Heart left ventricle (tissue), 16 donors: ENCODE measurements around the gene SKOR1. TPM values are rescaled to one million over a fixed set of nuclear protein-coding genes. Genes with fewer than 3 reads are reported as not detected.
A peak's percentile ranks its signal among the peaks of the same experiment; 100 is the strongest.

Source experiments
- ATAC-seq, 4 donors: fragments of 200-7000 bp; cut with Tn5 transposase; one replicate each; pipeline ENCODE4 v1.9.1; 2020 to 2022; ENCODE audit warnings: moderate library complexity in 4 of 4, mild to moderate bottlenecking in 3 of 4, moderate number of reproducible peaks in 1 of 4
- DNase-seq, 5 donors: peaks; one replicate each; pipeline ENCODE4 v3.0.0-alpha.2; 2020
- H3K27ac ChIP-seq, 12 donors: fragments of 200-600 bp; sonication (generic) in 4 of 12; one replicate each; pipeline versions ENCODE4 v1.5.0 to v1.8.0; 2016 to 2022; ENCODE audit warnings: mild to moderate bottlenecking in 2 of 12
- H3K27me3 ChIP-seq, 9 donors: fragments of 200-600 bp; sonication (generic) in 2 of 9; one replicate each; pipeline versions ENCODE4 v1.5.1 to v1.8.0; 2016 to 2022; ENCODE audit warnings: mild to moderate bottlenecking in 3 of 9
- H3K36me3 ChIP-seq, 9 donors: fragments of 200-600 bp; sonication (generic) in 2 of 9; one replicate each; pipeline versions ENCODE4 v1.5.0 to v1.8.0; 2018 to 2022; ENCODE audit warnings: mild to moderate bottlenecking in 2 of 9
- H3K4me1 ChIP-seq, 12 donors: fragments of 200-600 bp; sonication (generic) in 4 of 12; one replicate each; pipeline versions ENCODE4 v1.5.0 to v1.8.0; 2016 to 2022; ENCODE audit warnings: mild to moderate bottlenecking in 3 of 12
- H3K4me3 ChIP-seq, 12 donors: fragments of 200-600 bp; sonication (generic) in 4 of 12; one replicate each; pipeline versions ENCODE4 v1.5.0 to v1.8.0; 2017 to 2022; ENCODE audit warnings: mild to moderate bottlenecking in 9 of 12, moderate library complexity in 4 of 12
- H3K9me3 ChIP-seq, 12 donors: fragments of 200-600 bp; sonication (generic) in 4 of 12; one replicate each; pipeline versions ENCODE4 v1.5.0 to v1.8.0; 2016 to 2022; ENCODE audit warnings: mild to moderate bottlenecking in 1 of 12
- POLR2A ChIP-seq, 2 donors: fragments of 450-650 bp; IDR thresholded peaks; one replicate each; pipeline ENCODE4 v1.6.1; 2017; ENCODE audit warnings: antibody characterized with exemption in 2 of 2, mild to moderate bottlenecking in 2 of 2, moderate library complexity in 2 of 2
- WGBS, 4 donors: extraction: QIAGEN DNeasy Blood & Tissue Kit in 2 of 4; methylation state at CpG; one replicate each; pipeline versions ENCODE4 v1.1.5 to v1.1.7; 2013 to 2018; 5-methylcytosine and 5-hydroxymethylcytosine counted together
- intact Hi-C, 10 donors: fragments of 100-400 bp; cut with DNase I; formaldehyde crosslinking; loops; one replicate each; pipeline versions ENCODE4 v1.11.1 to v1.14.2; 2022
- polyA plus RNA-seq, 2 donors: library from polyadenylated mRNA; stranded (reverse); fragments of 200-250 nt; gene quantifications; one replicate each; pipeline ENCODE4 v1.2.3, GENCODE V29; 2013
- total RNA-seq, 9 donors: library from RNA; depleted of rRNA in 2 of 9; stranded (reverse); fragments of >200 nt in 2 of 9; fragmentation: NEBNext Ultra II Directional in 3 of 9; extraction: Animal tissue kit (Norgen Biotek cat#: 25700) in 3 of 9; gene quantifications; one replicate each; pipeline versions ENCODE4 v1.1.0 to v1.2.4, GENCODE V29; 2016 to 2023
- TF ChIP-seq, protein P1 (sequence below), 12 donors: fragments of 200-600 bp; sonication (generic) in 4 of 12; IDR thresholded peaks; one replicate each; pipeline versions ENCODE4 v1.5.0 to v1.8.0; 2018 to 2022; ENCODE audit warnings: antibody characterized with exemption in 12 of 12, mild to moderate bottlenecking in 5 of 12
- donor health status: ischemic (EF 13 %, LVEDD 7.1; RV severe dilation, severe dysfunction).
- donor health status: healthy with polysubstance abuse.
- donor health status: DM: no; HTN: yes; CAD: no.
- donor health status: DM: no; HTN: no; CAD: no.
- donor health status: ischemic (EF 25% LVEDD 6.9; RV normal size, moderate dysfunction).
- donor health status: ischemic (EF 25% LVEDD 5.7; RV mildly dilated, moderate dysfunction).
- donor health status: healthy.
- donor health status: DM: yes; HTN: yes; CAD: no.
- donor health status: ischemic (EF 35%, LVEDD 5.7; RV mildly dilated, moderate dysfunction).
- donor health status: nonischemic (EF 11% LVEDD 7.7; RV severe dilation, severe dysfunction).
- donor health status: DM: yes; HTN: yes; CAD: no.
- donor health status: PGD.
- donor health status: ischemic (EF 29% LVEDD 5.4; RV normal size, mild dysfunction).
- donor health status: nonischemic (EF 23%, LVEDD 6.1; RV moderate dilation, normal function).

SKOR1 gene
- total and polyA plus RNA-seq, 11 donors: 0.07 to 0.27 (median 0.19) TPM; not detected in 2

DNA sequence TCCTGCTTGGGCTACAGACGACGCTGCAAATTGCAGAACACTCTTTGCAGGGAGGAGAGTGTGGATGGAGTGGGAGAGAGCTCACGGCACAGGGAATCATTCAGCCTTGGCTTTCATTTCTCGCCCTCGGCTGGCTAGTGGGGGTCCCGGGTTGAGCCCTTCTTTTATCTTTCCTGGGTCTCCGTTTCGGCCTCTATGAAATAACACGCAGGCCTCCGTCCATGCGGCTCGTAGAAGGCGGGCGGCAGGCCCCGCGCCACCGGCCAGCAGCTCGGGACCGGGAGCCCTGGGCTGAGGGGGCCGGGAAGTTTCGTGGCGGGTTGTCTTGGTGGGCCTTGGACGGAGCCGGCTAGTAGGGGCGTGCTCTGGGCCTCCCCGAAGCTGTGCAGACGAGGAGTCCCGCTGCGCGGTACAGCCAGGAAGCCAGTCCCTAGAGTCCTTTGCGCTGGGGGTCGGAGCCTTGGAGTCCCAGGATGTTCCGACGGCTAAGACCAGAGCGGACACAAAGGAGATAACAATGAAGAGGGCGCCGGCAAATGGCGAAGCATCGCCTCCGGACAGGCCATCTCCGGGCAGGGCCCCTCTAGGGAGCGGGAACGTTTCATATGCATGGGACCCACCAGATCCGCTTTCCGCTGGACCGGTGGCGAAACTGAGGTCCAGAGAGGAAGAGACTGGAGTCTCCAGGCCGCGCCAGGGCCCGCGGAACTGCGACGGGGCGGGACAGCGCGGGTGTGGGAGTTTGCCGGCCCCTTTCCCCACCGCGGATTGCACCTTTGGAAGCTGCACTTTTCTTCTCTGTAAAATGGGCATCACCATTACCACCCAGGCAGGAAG, 10.2 kb downstream of the SKOR1 start:
- intact Hi-C loops: loop anchor here (1.0 to 10.0 kb wide), 11 partner anchors 291 to 891 kb away; partner anchors contain the start of genes C15orf61 (in 5 of the 10), MAP2K5 (in 3 of the 10), AAGAB (in 1 of the 10) and IQCH (in 1 of the 10)
- H3K27ac ChIP-seq: no peak overlapping the region
- 3 to 7% (median 3%) methylated on average over 16 to 59 of the region's 59 CpGs for WGBS, 4 donors
- ATAC-seq: no peak
- peak overlapping the region; percentile 19 to 59 (median 42) for H3K4me3 ChIP-seq
- H3K4me1 ChIP-seq: peaks cover 2 to 57% (median 47%) of the 10 kb centered on the region in 12 donors
- no peaks in the 10 kb centered on the region for H3K36me3 ChIP-seq
- no peaks in the 10 kb centered on the region for H3K9me3 ChIP-seq
- DNase-seq: no peak
- no peak for TF ChIP-seq POLR2A (IDR thresholded peaks at IDR 0.05)
- TF ChIP-seq, protein P1, sequence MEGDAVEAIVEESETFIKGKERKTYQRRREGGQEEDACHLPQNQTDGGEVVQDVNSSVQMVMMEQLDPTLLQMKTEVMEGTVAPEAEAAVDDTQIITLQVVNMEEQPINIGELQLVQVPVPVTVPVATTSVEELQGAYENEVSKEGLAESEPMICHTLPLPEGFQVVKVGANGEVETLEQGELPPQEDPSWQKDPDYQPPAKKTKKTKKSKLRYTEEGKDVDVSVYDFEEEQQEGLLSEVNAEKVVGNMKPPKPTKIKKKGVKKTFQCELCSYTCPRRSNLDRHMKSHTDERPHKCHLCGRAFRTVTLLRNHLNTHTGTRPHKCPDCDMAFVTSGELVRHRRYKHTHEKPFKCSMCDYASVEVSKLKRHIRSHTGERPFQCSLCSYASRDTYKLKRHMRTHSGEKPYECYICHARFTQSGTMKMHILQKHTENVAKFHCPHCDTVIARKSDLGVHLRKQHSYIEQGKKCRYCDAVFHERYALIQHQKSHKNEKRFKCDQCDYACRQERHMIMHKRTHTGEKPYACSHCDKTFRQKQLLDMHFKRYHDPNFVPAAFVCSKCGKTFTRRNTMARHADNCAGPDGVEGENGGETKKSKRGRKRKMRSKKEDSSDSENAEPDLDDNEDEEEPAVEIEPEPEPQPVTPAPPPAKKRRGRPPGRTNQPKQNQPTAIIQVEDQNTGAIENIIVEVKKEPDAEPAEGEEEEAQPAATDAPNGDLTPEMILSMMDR (IDR thresholded peaks at IDR 0.05): no peak
- peaks cover 35 to 58% (median 55%) of the 10 kb centered on the region in 9 donors for H3K27me3 ChIP-seq

DNA sequence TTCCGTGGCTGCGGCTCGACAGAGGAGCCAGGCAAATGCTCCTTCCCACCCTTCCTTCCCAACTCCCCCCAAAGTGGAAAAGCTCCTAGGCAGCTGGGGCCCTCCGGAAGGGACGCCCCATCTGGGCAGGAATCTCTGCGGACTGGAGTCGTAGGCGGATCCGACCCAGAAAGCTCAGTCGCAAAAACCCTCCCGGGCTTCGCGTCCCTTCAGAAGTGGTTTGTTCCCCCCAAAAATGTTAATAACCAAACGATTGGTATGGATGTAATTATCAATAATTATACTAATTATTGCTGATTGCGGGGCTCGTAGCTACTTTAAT, 10.8 kb downstream of the SKOR1 start:
- Histone ChIP-seq H3K36me3 (no peaks in the 10 kb centered on the region), H3K27ac (no peak overlapping the region), H3K4me3 (peak overlapping the region; percentile 19 to 59 (median 42)), H3K27me3 (peaks cover 30 to 52% (median 49%) of the 10 kb centered on the region in 9 donors), H3K9me3 (no peaks in the 10 kb centered on the region), H3K4me1 (peaks cover 2 to 59% (median 49%) of the 10 kb centered on the region in 12 donors)
- DNase-seq: no peak
- no peak for TF ChIP-seq POLR2A (IDR thresholded peaks at IDR 0.05)
- TF ChIP-seq, protein P1 (IDR thresholded peaks at IDR 0.05): no peak
- ATAC-seq: no peak
- 3 to 7% (median 3%) methylated on average over 14 to 16 of the region's 16 CpGs for WGBS, 4 donors
- intact Hi-C loops: loop anchor here (1.0 to 10.0 kb wide), 10 partner anchors 291 to 891 kb away; partner anchors contain the start of genes C15orf61 (in 5 of the 10), MAP2K5 (in 3 of the 10), AAGAB (in 1 of the 10) and IQCH (in 1 of the 10)

DNA sequence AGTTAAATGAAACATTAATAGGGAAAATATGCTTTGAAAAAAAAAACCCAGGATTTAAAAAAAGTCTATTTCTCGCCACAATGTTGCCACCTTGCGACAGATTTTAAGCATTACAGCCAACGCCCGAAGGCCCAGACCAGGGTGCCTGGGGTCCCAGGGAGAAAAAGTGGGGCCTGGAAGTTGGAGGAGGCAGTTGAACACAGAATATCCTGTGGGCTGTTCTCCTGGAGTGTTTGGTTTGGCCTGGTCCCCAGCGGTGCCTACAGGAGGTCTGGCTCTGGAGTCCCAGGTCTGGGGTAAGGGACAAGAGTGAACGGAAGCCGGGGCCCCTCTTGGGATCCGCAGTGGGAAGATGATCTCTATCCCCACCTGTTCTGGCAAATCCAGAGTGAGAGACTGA, 11.2 kb downstream of the SKOR1 start:
- intact Hi-C loops: loop anchor here (1.0 to 10.0 kb wide), 10 partner anchors 292 to 892 kb away; partner anchors contain the start of genes C15orf61 (in 5 of the 10), MAP2K5 (in 3 of the 10), AAGAB (in 1 of the 10) and IQCH (in 1 of the 10)
- DNase-seq: peak in 2 of 5 donors; percentile 54 to 57
- H3K27ac ChIP-seq: no peak overlapping the region
- H3K27me3 ChIP-seq: peaks cover 26 to 48% (median 46%) of the 10 kb centered on the region in 9 donors
- peak overlapping the region in 11 of 12 donors; percentile 25 to 59 (median 42) for H3K4me3 ChIP-seq
- TF ChIP-seq, protein P1 (IDR thresholded peaks at IDR 0.05): peak; percentile 65 to 90 (median 83)
- TF ChIP-seq POLR2A (IDR thresholded peaks at IDR 0.05): no peak
- 33 to 38% (median 37%) methylated on average over 8 of the region's 8 CpGs for WGBS, 4 donors
- ATAC-seq: no peak
- H3K4me1 ChIP-seq: peaks cover 2 to 63% (median 53%) of the 10 kb centered on the region in 12 donors
- H3K9me3 ChIP-seq: no peaks in the 10 kb centered on the region
- H3K36me3 ChIP-seq: no peaks in the 10 kb centered on the region

DNA sequence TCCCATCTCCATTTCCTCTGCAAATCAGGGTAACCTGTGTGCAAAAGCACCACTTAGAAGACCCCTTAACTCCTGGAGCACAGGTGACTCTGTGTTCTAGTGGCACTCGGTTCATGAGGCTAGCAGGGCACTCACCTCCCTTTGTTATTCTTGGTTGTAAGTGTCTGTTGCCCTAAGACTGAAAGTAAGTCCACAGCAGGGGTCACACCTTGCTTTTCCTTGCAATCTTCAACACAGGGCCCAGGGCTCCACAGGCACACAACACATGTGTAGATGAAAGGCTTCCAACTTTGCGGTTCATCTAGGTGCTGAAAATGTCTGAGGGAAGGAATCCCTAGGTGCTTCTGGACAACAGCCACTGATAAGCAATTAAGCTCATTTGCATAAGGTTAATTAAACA, 11.6 kb downstream of the SKOR1 start:
- no peaks in the 10 kb centered on the region for H3K36me3 ChIP-seq
- intact Hi-C loops: loop anchor here (1.0 to 10.0 kb wide), 10 partner anchors 292 to 892 kb away; partner anchors contain the start of genes C15orf61 (in 5 of the 10), MAP2K5 (in 3 of the 10), AAGAB (in 1 of the 10) and IQCH (in 1 of the 10)
- no peak for ATAC-seq
- peaks cover 2 to 65% (median 53%) of the 10 kb centered on the region in 12 donors for H3K4me1 ChIP-seq
- H3K27me3 ChIP-seq: peaks cover 21 to 44% (median 41%) of the 10 kb centered on the region in 9 donors
- no peak for DNase-seq
- 59 to 80% (median 68%) methylated on average over 2 of the region's 2 CpGs for WGBS, 4 donors
- H3K4me3 ChIP-seq: no peak overlapping the region
- H3K27ac ChIP-seq: no peak overlapping the region
- H3K9me3 ChIP-seq: no peaks in the 10 kb centered on the region
- TF ChIP-seq POLR2A (IDR thresholded peaks at IDR 0.05): no peak
- TF ChIP-seq, protein P1 (IDR thresholded peaks at IDR 0.05): no peak
